ENCODE results near the gene FAM168A. TPM values are rescaled to one million over a fixed set of nuclear protein-coding genes. Genes with fewer than 3 reads are reported as not detected.
"Not testable (repeated sequence)": the region's sequence is repeated elsewhere in the genome, so short reads cannot be mapped to it uniquely, and the experiment has no call there.

FAM168A gene
- total RNA-seq, 2 donors from 2014 or later = 8.9 to 14.0 TPM

GRCh38 chr11:73445980-73446379 is 151.9 kb downstream of the FAM168A start:
- Histone ChIP-seq H3K4me3 (no peak overlapping the region), H3K4me1 (no peaks in the 10 kb centered on the region), H3K27ac (no peak overlapping the region), H3K9me3 (no peaks in the 10 kb centered on the region), H3K27me3 (no peaks in the 10 kb centered on the region), H3K36me3 (replicated peaks in 1 of 2; ENCODE audit: insufficient read depth in 1 of 2, low read depth in 2 of 2) (no peaks in the 10 kb centered on the region)
- TF ChIP-seq, protein P1, sequence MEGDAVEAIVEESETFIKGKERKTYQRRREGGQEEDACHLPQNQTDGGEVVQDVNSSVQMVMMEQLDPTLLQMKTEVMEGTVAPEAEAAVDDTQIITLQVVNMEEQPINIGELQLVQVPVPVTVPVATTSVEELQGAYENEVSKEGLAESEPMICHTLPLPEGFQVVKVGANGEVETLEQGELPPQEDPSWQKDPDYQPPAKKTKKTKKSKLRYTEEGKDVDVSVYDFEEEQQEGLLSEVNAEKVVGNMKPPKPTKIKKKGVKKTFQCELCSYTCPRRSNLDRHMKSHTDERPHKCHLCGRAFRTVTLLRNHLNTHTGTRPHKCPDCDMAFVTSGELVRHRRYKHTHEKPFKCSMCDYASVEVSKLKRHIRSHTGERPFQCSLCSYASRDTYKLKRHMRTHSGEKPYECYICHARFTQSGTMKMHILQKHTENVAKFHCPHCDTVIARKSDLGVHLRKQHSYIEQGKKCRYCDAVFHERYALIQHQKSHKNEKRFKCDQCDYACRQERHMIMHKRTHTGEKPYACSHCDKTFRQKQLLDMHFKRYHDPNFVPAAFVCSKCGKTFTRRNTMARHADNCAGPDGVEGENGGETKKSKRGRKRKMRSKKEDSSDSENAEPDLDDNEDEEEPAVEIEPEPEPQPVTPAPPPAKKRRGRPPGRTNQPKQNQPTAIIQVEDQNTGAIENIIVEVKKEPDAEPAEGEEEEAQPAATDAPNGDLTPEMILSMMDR (IDR thresholded peaks at IDR 0.05) = no peak
- TF ChIP-seq POLR2A (IDR thresholded peaks at IDR 0.05) = no peak
- intact Hi-C loops (cut with DNase I) = no loop called here
- DNase-seq = no peak
- no peak for ATAC-seq

DNA sequence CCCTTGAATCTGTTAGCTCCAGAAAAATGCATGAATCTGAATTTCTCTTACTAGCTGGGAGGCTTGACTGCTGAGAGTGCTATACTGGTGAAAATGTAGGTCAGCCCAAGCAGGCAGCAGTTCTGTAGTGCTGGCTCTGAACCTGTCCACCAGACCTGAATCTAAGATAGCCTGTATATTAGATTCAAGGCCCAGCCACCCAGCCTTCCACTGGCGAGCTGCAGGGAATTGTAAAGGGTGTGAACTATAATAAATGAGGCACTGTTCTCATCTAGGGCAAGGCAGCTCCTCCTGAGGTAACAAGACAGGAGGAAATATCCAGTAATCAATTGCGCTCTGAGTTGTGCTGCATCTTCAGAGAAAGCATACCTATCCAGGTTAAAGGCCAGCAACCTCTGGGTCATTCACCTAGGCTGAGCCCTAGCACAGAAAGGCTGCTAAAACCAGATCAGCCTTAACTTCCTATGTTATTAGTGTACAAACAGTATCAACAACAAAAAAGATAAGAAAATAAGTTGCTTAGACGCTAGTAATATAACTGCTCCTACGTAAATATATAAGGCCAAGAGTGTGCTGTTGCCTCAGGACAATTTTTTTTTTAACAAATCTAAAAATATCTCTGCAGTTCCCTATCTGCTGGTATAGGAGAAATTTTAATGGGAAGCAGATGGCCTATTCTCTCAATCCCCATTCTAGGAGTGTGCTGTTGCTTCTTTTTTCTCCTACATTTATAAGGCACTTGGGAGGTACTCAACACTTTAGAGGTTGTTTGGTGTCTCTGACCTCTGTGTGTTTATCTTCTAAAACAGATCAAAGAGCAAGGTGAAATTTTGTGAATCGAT is 158.7 kb downstream of the FAM168A start:
- H3K27ac ChIP-seq = no peak overlapping the region
- DNase-seq (no peak), ATAC-seq (no peak)
- H3K4me1 ChIP-seq = no peaks in the 10 kb centered on the region
- no peaks in the 10 kb centered on the region for H3K36me3 ChIP-seq (replicated peaks in 1 of 2; ENCODE audit: insufficient read depth in 1 of 2, low read depth in 2 of 2)
- WGBS, 2 donors = 82 to 86% methylated on average over 5 of the region's 5 CpGs
- TF ChIP-seq, protein P1 (IDR thresholded peaks at IDR 0.05) = no peak
- no peak for TF ChIP-seq POLR2A (IDR thresholded peaks at IDR 0.05)
- no peaks in the 10 kb centered on the region for H3K9me3 ChIP-seq
- no peak overlapping the region for H3K4me3 ChIP-seq
- intact Hi-C loops (cut with DNase I) = no loop called here
- no peaks in the 10 kb centered on the region for H3K27me3 ChIP-seq

GRCh38 chr11:73436859-73437258 is 161.1 kb downstream of the FAM168A start:
- H3K4me1 ChIP-seq; ATAC-seq; H3K9me3 ChIP-seq; H3K36me3 ChIP-seq (replicated peaks in 1 of 2; ENCODE audit: insufficient read depth in 1 of 2, low read depth in 2 of 2); intact Hi-C loops (cut with DNase I); H3K27ac ChIP-seq; H3K4me3 ChIP-seq; DNase-seq; H3K27me3 ChIP-seq: not testable (repeated sequence)
- 94 to 98% methylated on average over 4 of the region's 4 CpGs for WGBS, 2 donors

GRCh38 chr11:73431396-73431795 is 166.5 kb downstream of the FAM168A start:
- ATAC-seq (no peak), DNase-seq (no peak)
- 82 to 83% methylated on average over 5 of the region's 5 CpGs for WGBS, 2 donors
- no peak for TF ChIP-seq POLR2A (IDR thresholded peaks at IDR 0.05)
- TF ChIP-seq, protein P1 (IDR thresholded peaks at IDR 0.05) = no peak
- H3K27me3 ChIP-seq = no peaks in the 10 kb centered on the region
- H3K27ac ChIP-seq = no peak overlapping the region
- intact Hi-C loops (cut with DNase I) = no loop called here
- no peaks in the 10 kb centered on the region for H3K36me3 ChIP-seq (replicated peaks in 1 of 2; ENCODE audit: insufficient read depth in 1 of 2, low read depth in 2 of 2)
- H3K9me3 ChIP-seq = no peaks in the 10 kb centered on the region
- H3K4me3 ChIP-seq = no peak overlapping the region
- H3K4me1 ChIP-seq = no peaks in the 10 kb centered on the region

DNA sequence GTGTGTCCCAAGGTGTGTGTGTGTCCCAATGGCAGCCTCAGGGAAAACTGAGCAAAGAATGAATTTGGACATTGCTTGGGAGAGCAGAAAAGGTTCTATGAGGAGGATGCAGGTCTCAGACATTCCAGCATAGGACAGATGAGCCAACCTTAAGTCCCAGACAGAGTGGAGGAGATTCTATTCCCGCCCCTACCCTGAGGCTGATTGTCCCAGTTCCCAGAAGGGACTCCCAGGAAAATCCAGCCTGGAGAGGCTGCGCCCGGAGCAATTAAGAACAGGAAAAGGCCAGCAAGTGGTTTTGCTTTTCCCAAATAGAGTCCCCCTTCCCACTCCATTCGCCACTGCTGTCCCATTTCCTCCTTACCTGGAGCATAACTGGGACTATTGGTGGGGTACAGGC is 167.6 kb downstream of the FAM168A start:
- intact Hi-C loops (cut with DNase I) = no loop called here
- Histone ChIP-seq H3K27ac (no peak overlapping the region), H3K4me3 (no peak overlapping the region), H3K9me3 (no peaks in the 10 kb centered on the region), H3K27me3 (no peaks in the 10 kb centered on the region), H3K4me1 (no peaks in the 10 kb centered on the region), H3K36me3 (replicated peaks in 1 of 2; ENCODE audit: insufficient read depth in 1 of 2, low read depth in 2 of 2) (no peaks in the 10 kb centered on the region)
- TF ChIP-seq, protein P1 (IDR thresholded peaks at IDR 0.05) = no peak
- no peak for TF ChIP-seq POLR2A (IDR thresholded peaks at IDR 0.05)
- DNase-seq (no peak), ATAC-seq (no peak)
- WGBS, 2 donors = 78 to 97% methylated on average over 4 of the region's 4 CpGs
